22Rv1 (cell line): ENCODE results near the gene PLA2G7.

Source experiments
- ZFX ChIP-seq: fragments of 450-650 bp; IDR thresholded peaks from 2 replicates; pipeline ENCODE4 v1.6.1; 2017; ENCODE audit warnings: antibody characterized with exemption, borderline replicate concordance
- TF ChIP-seq, protein P1 (sequence below): fragments of 450-650 bp; IDR thresholded peaks from 2 replicates; pipeline ENCODE4 v1.5.1; 2017; ENCODE audit warnings: mild to moderate bottlenecking

DNA sequence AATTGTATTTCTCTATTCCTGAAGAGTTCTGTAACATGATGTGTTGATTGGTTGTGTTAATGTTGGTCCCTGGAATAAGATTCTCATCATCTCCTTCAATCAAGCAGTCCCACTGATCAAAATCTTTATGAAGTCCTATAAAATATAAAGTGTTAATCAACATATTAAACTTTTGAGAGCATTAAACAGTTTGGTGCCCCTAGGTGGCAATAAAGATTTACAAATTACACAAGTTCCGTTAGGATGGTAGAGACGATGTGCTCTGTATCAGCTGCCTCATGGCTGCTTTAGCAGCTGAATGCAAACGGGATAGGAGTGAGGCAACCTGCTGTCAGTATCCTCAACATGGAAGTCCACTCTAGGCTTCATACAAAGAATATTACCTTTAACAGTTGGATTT is 30.6 kb downstream of the PLA2G7 start:
- TF ChIP-seq, protein P1, sequence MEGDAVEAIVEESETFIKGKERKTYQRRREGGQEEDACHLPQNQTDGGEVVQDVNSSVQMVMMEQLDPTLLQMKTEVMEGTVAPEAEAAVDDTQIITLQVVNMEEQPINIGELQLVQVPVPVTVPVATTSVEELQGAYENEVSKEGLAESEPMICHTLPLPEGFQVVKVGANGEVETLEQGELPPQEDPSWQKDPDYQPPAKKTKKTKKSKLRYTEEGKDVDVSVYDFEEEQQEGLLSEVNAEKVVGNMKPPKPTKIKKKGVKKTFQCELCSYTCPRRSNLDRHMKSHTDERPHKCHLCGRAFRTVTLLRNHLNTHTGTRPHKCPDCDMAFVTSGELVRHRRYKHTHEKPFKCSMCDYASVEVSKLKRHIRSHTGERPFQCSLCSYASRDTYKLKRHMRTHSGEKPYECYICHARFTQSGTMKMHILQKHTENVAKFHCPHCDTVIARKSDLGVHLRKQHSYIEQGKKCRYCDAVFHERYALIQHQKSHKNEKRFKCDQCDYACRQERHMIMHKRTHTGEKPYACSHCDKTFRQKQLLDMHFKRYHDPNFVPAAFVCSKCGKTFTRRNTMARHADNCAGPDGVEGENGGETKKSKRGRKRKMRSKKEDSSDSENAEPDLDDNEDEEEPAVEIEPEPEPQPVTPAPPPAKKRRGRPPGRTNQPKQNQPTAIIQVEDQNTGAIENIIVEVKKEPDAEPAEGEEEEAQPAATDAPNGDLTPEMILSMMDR: peak; percentile 41
- TF ChIP-seq ZFX: no peak
